ENCODE data around the gene CGB8. TPM values are rescaled to one million over a fixed set of nuclear protein-coding genes. Genes with fewer than 3 reads are reported as not detected.

Gene CGB8
- total and polyA plus RNA-seq, 2 of the 8 experiments (the other 6 are each of a cell fraction or from before 2014, with no cell fraction given), result 0.09 TPM; not detected in 1

GRCh38 chr19:49067554-49067953 is 18.6 kb upstream of the CGB8 start:
- H3K4me3 ChIP-seq (ENCODE audit: extremely low read depth in 1 of 4, insufficient read depth in 2 of 4, low read depth in 3 of 4, low read length in 4 of 4), result no peak overlapping the region
- H3K27me3 ChIP-seq (replicated peaks in 1 of 4; ENCODE audit: control insufficient read depth in 3 of 4, extremely low read depth in 1 of 4, insufficient read depth in 3 of 4, low read length in 3 of 4), result peaks cover 16 to 66% (median 57%) of the 10 kb centered on the region in 4 experiments
- no peaks in the 10 kb centered on the region for H4K20me1 ChIP-seq (replicated peaks in 1 of 2; ENCODE audit: control insufficient read depth in 1 of 2, insufficient read depth in 2 of 2, low read length in 2 of 2)
- H3K56ac ChIP-seq (replicated peaks; ENCODE audit: insufficient read length, low read depth, low read length), result no peak overlapping the region
- no peak overlapping the region for H3K23ac ChIP-seq (ENCODE audit: insufficient read length)
- no peaks in the 10 kb centered on the region for H3K79me2 ChIP-seq (ENCODE audit: control insufficient read depth in 1 of 2, insufficient read depth in 2 of 2, low read length in 2 of 2)
- ChIA-PET POLR2A (ENCODE audit: partially characterized antibody) (interaction anchor here (1.4 kb wide), 1 partner anchor 10 kb away, joined by 4 read pairs; the partner anchor contains the start of gene CGB7), CTCF (ENCODE audit: partially characterized antibody) (interaction anchor here (1.3 to 1.5 kb wide), 2 partner anchors 70 to 158 kb away, joined by 3 to 5 read pairs; no protein-coding TSS in a partner anchor)
- H4K91ac ChIP-seq (replicated peaks; ENCODE audit: insufficient read length, low read length), result no peak overlapping the region
- H3K4me2 ChIP-seq (ENCODE audit: insufficient read depth in 1 of 2, low read depth in 2 of 2, low read length in 2 of 2), result no peak overlapping the region
- no peak overlapping the region for H4K5ac ChIP-seq (ENCODE audit: insufficient read length, low read depth, low read length)
- H3K4ac ChIP-seq (replicated peaks; ENCODE audit: insufficient read length, low read depth, low read length), result no peak overlapping the region
- H4K8ac ChIP-seq (ENCODE audit: extremely low read depth, insufficient read depth, low read length), result no peak overlapping the region
- no peak overlapping the region for H2BK15ac ChIP-seq (ENCODE audit: low read length)
- no peak overlapping the region for H2BK120ac ChIP-seq (replicated peaks; ENCODE audit: low read depth, low read length)
- H3K9me3 ChIP-seq (ENCODE audit: insufficient read depth in 2 of 2, low read depth in 1 of 2, low read length in 1 of 2), result peaks cover 0 to 5% of the 10 kb centered on the region in 2 experiments; a peak in 1 of 4 replicates
- H3K18ac ChIP-seq (ENCODE audit: extremely low read depth, low read length), result no peak overlapping the region
- no peak overlapping the region for H3K14ac ChIP-seq (ENCODE audit: insufficient read length)
- peaks cover 8% of the 10 kb centered on the region for H3K23me2 ChIP-seq (ENCODE audit: low read depth, low read length)
- peaks cover 0 to 4% (median 0%) of the 10 kb centered on the region in 4 experiments; a peak in 1 of 8 replicates for H3K36me3 ChIP-seq (ENCODE audit: control insufficient read depth in 2 of 4, insufficient read depth in 4 of 4, low read length in 3 of 4)
- no peak overlapping the region for H3K27ac ChIP-seq (ENCODE audit: low read depth, low read length)
- no peak overlapping the region for H2AFZ ChIP-seq (ENCODE audit: low read length)
- TF ChIP-seq ZNF274 (IDR thresholded peaks at IDR 0.05; ENCODE audit: borderline replicate concordance, extremely low read depth, low read length) (no peak), CEBPB (IDR thresholded peaks at IDR 0.05; ENCODE audit: low read depth, low read length) (no peak), SIRT6 (IDR thresholded peaks at IDR 0.05; ENCODE audit: low read length) (no peak), NANOG (IDR thresholded peaks at IDR 0.05; ENCODE audit: insufficient read depth, low read depth, low read length, poor library complexity, severe bottlenecking) (no peak), JUND (IDR thresholded peaks at IDR 0.05; ENCODE audit: low read length) (no peak), GABPA (IDR thresholded peaks at IDR 0.05; ENCODE audit: borderline replicate concordance, insufficient read depth, low read length) (no peak), RXRA (IDR thresholded peaks at IDR 0.05; ENCODE audit: insufficient read depth, low read depth, low read length) (no peak), KDM1A (IDR thresholded peaks at IDR 0.05; ENCODE audit: borderline replicate concordance, low read length) (no peak), BACH1 (IDR thresholded peaks at IDR 0.05; ENCODE audit: low read length) (no peak), CHD1 (IDR thresholded peaks at IDR 0.05; ENCODE audit: low read depth, low read length) (no peak), PHF8 (conservative IDR thresholded peaks at IDR 0.05; ENCODE audit: low read depth, low read length) (no peak), POLR2AphosphoS5 (IDR thresholded peaks at IDR 0.05; ENCODE audit: low read depth, low read length) (no peak), HDAC6 (IDR thresholded peaks at IDR 0.05; ENCODE audit: low read depth, low read length) (no peak)
- FAIRE-seq (no peak), DNase-seq (ENCODE audit: low read depth in 1 of 2, low spot score in 2 of 2) (no peak)
- no peak overlapping the region for H2BK20ac ChIP-seq (ENCODE audit: low read length)
- no peaks in the 10 kb centered on the region for H3K79me1 ChIP-seq (ENCODE audit: low read depth, low read length)
- no peak overlapping the region for H2AK5ac ChIP-seq (ENCODE audit: low read depth, low read length)
- H2BK5ac ChIP-seq (ENCODE audit: low read depth, low read length), result no peak overlapping the region
- peaks cover 0 to 24% (median 17%) of the 10 kb centered on the region in 4 experiments; a peak in 6 of 7 replicates for H3K4me1 ChIP-seq (replicated peaks in 1 of 4; ENCODE audit: control insufficient read depth in 3 of 4, insufficient read depth in 4 of 4, low read length in 3 of 4)
- 88% methylated on average over 3 of the region's 3 CpGs; no CpG with 5 or more reads in 1 of the 2 experiments for WGBS, 2 experiments (ENCODE audit: extremely low coverage in 1 of 2, insufficient coverage in 1 of 2, insufficient read length in 1 of 2, insufficient replicate concordance in 2 of 2, low coverage in 1 of 2, low lambda C conversion rate in 2 of 2, missing lambda C conversion rate in 1 of 2)
- no peak overlapping the region for H2BK12ac ChIP-seq (ENCODE audit: low read depth, low read length)
- H3K9ac ChIP-seq (replicated peaks in 1 of 4; ENCODE audit: extremely low read depth in 1 of 4, low read depth in 3 of 4, low read length in 3 of 4), result no peak overlapping the region

Data from H1 (cell line).